Astrocyte of the cerebellum (primary cell): Measurements from ENCODE around the gene NT5C1A.

Source experiments
- DNase-seq: peaks from one replicate; pipeline ENCODE4 v3.0.0-alpha.2; 2011; ENCODE audit warnings: low read depth
- H3K4me3 ChIP-seq: 2 replicates; pipeline ENCODE4 v1.5.1; 2011; ENCODE audit warnings: mild to moderate bottlenecking, low read depth, low read length, moderate library complexity
- CTCF ChIP-seq: IDR thresholded peaks from 2 replicates; pipeline ENCODE4 v1.5.1; 2012; ENCODE audit warnings: low read length, low read depth, moderate library complexity, mild to moderate bottlenecking; ENCODE audit errors: missing control alignments
- in situ Hi-C: cut with HindIII; loops from 2 replicates; pipeline ENCODE4 v1.10.0; 2017; ENCODE audit warnings: low sequenced_read_pairs

NT5C1A gene

GRCh38 chr1:39635205-39635870 lies 36.6 kb downstream of the NT5C1A start:
- no peak overlapping the region for H3K4me3 ChIP-seq
- in situ Hi-C loops, result loop anchor here (10.0 kb wide), 1 partner anchor 99 kb away; the partner anchor contains the start of gene PPIE
- no peak for DNase-seq
- TF ChIP-seq CTCF, result no peak

GRCh38 chr1:39633422-39633821 lies 38.5 kb downstream of the NT5C1A start:
- in situ Hi-C loops, result loop anchor here (10.0 kb wide), 1 partner anchor 101 kb away; the partner anchor contains the start of gene PPIE
- H3K4me3 ChIP-seq, result no peak overlapping the region
- DNase-seq, result no peak
- TF ChIP-seq CTCF, result no peak

GRCh38 chr1:39632682-39633417 lies 39.1 kb downstream of the NT5C1A start:
- TF ChIP-seq CTCF, result no peak

GRCh38 chr1:39632323-39632681 lies 39.6 kb downstream of the NT5C1A start:
- in situ Hi-C loops, result loop anchor here (10.0 kb wide), 1 partner anchor 102 kb away; the partner anchor contains the start of gene PPIE
- no peak for TF ChIP-seq CTCF
- no peak overlapping the region for H3K4me3 ChIP-seq

More at GRCh38 chr1:39632682-39633417, 39.1 kb downstream of the NT5C1A start:
- no peak overlapping the region for H3K4me3 ChIP-seq
- no peak for DNase-seq
- in situ Hi-C loops, result loop anchor here (10.0 kb wide), 1 partner anchor 102 kb away; the partner anchor contains the start of gene PPIE

GRCh38 chr1:39631361-39632322 lies 40.3 kb downstream of the NT5C1A start:
- no peak overlapping the region for H3K4me3 ChIP-seq
- DNase-seq, result no peak
- TF ChIP-seq CTCF, result no peak
- in situ Hi-C loops, result loop anchor here (10.0 kb wide), 1 partner anchor 103 kb away; the partner anchor contains the start of gene PPIE

More at GRCh38 chr1:39632323-39632681, 39.6 kb downstream of the NT5C1A start:
- DNase-seq, result no peak

GRCh38 chr1:39628807-39629350 lies 43.0 kb downstream of the NT5C1A start:
- no peak for TF ChIP-seq CTCF
- in situ Hi-C loops, result no loop called here
- DNase-seq, result no peak
- no peak overlapping the region for H3K4me3 ChIP-seq
